RWPE1 (cell line): ENCODE measurements around the gene PRAF2.

Source experiments
- CTCF ChIA-PET: fragments of 350-600 bp; sonication (Branson Sonifier 250); formaldehyde crosslinking; extraction: SDS; loops from one replicate; lab custom pipeline; 2021; lab: Yijun Ruan, JAX
- POLR2A ChIA-PET: fragments of 400-600 bp; formaldehyde crosslinking; extraction: SDS; loops from one replicate; lab custom pipeline; 2020; ENCODE audit warnings: antibody characterized with exemption; ENCODE audit not compliant: low non-redundant PET; lab: Yijun Ruan, JAX
- DNase-seq: peaks from one replicate; pipeline ENCODE4 v3.0.0; 2012; ENCODE audit warnings: low spot score
- H3K27ac ChIP-seq: fragments of 450-650 bp; 2 replicates; pipeline ENCODE4 v1.5.1; 2017
- CTCF ChIP-seq: fragments of 450-650 bp; conservative IDR thresholded peaks from 2 replicates; pipeline ENCODE4 v1.5.1; 2017; ENCODE audit warnings: low read depth, mild to moderate bottlenecking

Gene PRAF2

GRCh38 chrX:49042581-49043219 is 31.1 kb downstream of the PRAF2 start:
- peak overlapping the region; percentile 91 for H3K27ac ChIP-seq
- CTCF ChIA-PET, result no interaction called here
- TF ChIP-seq CTCF, result no peak
- no peak for DNase-seq
- POLR2A ChIA-PET, result interaction anchor here (0.8 kb wide), 1 partner anchor 84 kb away, joined by 3 read pairs; no protein-coding TSS in a partner anchor

- TF ChIP-seq CTCF, result no peak
- ChIA-PET CTCF (no interaction called here), POLR2A (interaction anchor here (0.6 to 0.8 kb wide), 3 partner anchors 14 to 84 kb away, joined by 3 to 4 read pairs (median 3); no protein-coding TSS in a partner anchor)
- H3K27ac ChIP-seq, result peak overlapping the region; percentile 91
- DNase-seq, result no peak
These were observed 31.8 kb downstream of the PRAF2 start for GRCh38 chrX:49041744-49042580.

- ChIA-PET POLR2A (no interaction called here), CTCF (interaction anchor here (0.6 kb wide), 1 partner anchor 42 kb away, joined by 3 read pairs; no protein-coding TSS in a partner anchor)
These were observed 33.3 kb downstream of the PRAF2 start for GRCh38 chrX:49040376-49040955.

DNA sequence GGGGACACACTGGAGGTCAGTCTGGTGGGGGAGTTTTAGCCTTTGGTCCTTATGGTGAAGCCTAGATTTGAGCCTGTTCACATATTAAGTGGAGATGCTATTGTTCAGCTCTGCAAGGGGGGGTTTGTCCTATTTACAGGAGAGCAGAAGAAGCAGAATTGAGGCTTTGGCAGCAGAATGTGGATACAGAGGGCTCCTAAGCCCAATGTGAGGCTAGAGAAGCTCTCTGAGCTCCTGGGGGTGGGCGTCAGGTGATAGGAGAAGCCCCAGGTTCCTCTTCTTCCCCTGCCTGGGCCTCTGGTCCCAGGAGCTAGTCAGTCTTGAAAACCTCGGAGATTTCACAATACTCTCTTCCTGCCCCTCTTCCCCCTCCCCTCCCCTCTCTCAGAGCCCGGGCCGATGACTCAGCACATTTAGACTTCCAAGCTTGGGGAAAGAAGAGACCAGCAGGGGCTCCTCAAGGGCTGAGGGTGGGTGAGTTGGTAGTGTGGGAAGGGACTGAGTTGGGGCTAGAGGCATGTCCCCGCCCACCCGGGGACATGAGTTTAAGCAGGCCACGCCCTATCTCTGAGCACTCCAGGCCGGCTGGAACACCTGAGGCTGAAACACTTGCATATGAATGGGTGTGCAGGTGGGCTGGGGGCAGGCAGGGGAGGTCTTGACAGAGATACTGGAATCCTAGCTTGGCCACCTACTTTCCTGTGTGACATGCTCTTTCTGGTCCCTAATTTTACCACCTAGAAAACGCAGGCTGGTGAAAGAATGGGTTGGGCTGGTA is 34.0 kb downstream of the PRAF2 start:
- ChIA-PET POLR2A (no interaction called here), CTCF (interaction anchor here (0.6 kb wide), 1 partner anchor 41 kb away, joined by 3 read pairs; no protein-coding TSS in a partner anchor)
- H3K27ac ChIP-seq, result peak overlapping the region; percentile 91
- TF ChIP-seq CTCF, result no peak
- DNase-seq, result peak; percentile 74

More at GRCh38 chrX:49040376-49040955, 33.3 kb downstream of the PRAF2 start:
- TF ChIP-seq CTCF, result no peak
- DNase-seq, result no peak
- H3K27ac ChIP-seq, result peak overlapping the region; percentile 91

DNA sequence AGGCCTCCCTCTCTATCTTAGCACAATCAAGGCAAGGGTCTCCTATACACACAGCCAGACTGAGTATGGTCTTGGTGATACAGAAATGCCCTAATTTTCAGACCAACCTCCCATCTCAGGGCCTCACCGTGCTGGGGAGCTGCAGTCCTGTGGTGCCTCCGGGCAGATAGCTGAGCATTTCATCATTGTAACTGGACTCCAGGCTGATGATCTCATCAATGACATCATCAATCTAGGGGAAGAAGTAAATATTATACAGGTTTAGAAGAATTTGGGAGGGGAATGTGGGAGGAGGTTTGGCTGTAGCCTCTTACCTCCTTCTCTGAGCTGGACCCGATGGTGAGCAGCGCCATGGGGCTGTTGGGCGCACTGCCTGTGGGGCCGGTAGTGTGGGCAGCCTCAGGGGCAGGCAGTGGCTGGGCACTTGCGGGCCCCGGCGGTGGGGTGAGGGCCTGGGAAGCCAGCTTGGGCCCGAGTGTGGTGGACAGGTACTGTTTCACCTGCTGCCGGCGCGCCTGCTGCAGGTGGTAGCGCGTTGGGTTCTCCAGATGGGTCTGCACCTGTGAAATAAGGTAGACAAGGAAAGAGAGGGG is 35.8 kb downstream of the PRAF2 start:
- H3K27ac ChIP-seq, result peak overlapping the region; percentile 91
- ChIA-PET POLR2A (no interaction called here), CTCF (no interaction called here)
- no peak for TF ChIP-seq CTCF
- DNase-seq, result no peak
